GM21423 (cell line): ENCODE results near the gene F7.
"Not testable (repeated sequence)": the region's sequence is repeated elsewhere in the genome, so short reads cannot be mapped to it uniquely, and the experiment has no call there.

ENCODE experiments used
- ATAC-seq: cut with Tn5 transposase; IDR thresholded peaks from one replicate; pipeline ENCODE4 v1.9.1; 2021; ENCODE audit warnings: mild to moderate bottlenecking, moderate library complexity; ENCODE audit not compliant: unreplicated experiment

Gene F7

GRCh38 chr13:113105032-113105920, at the start of gene F7:
Gene F7 (plus strand): TSS chr13:113105791. CDS start chr13:113105842, 51 bp downstream.
- ATAC-seq = no peak

DNA sequence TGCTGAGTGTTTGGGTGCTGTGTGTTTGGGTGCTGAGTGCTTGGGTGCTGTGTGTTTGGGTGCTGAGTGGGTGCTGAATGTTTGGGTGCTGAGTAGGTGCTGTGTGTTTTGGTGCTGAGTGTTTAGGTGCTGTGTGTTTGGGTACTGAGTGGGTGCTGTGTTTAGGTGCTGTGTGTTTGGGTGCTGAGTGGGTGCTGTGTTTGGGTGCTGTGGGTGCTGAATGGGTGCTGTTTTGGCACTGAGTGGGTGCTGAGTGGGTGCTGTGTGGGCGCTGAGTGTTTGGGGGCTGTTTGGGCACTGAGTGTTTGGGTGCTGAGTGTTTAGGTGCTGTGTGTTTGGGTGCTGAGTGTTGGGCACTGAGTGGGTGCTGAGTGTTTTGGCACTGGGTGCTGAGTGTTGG, 48.5 kb upstream of the F7 start:
- no peak for ATAC-seq

GRCh38 chr13:113057559-113057958, 48.0 kb upstream of the F7 start:
- not testable (repeated sequence) for ATAC-seq

DNA sequence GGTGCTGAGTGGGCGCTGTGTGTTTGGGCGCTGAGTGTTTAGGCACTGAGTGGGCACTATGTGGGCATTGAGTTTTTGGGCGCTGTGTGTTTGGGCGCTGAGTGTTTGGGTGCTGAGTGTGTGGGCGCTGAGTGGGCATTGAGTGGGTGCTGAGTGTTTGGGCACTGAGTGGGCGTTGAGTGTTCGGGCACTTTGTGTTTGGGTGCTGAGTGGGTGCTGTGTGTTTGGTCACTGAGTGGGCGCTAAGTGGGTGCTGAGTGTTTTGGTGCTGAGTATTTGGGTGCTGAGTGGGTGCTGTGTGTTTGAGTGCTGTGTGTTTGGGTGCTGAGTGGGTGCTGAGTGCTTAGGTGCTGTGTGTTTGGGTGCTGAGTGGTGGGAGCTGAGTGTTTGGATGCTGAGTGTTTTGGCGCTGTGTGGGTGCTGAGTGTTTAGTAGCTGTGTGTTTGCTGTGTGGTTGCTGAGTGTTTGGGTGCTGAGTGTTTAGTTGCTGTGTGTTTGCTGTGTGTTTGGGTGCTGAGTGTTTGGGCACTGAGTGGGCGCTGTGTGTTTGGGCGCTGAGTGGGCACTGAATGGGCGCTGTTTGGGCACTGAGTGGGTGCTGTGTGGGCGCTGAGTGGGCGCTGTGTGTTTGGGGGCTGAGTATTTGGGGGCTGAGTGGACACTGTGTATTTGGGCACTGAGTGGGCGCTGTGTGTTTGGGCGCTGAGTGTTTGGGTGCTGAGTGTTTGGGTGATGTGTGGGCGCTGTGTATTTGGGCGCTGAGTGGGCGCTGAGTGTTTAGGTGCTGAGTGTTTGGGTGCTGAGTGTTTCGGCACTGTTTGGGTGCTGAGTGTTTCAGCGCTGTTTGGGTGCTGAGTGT, 47.2 kb upstream of the F7 start:
- no peak for ATAC-seq

GRCh38 chr13:113058988-113059850, 46.4 kb upstream of the F7 start:
- no peak for ATAC-seq

- ATAC-seq = no peak
Measured at GRCh38 chr13:113059891-113060290, 45.7 kb upstream of the F7 start.

DNA sequence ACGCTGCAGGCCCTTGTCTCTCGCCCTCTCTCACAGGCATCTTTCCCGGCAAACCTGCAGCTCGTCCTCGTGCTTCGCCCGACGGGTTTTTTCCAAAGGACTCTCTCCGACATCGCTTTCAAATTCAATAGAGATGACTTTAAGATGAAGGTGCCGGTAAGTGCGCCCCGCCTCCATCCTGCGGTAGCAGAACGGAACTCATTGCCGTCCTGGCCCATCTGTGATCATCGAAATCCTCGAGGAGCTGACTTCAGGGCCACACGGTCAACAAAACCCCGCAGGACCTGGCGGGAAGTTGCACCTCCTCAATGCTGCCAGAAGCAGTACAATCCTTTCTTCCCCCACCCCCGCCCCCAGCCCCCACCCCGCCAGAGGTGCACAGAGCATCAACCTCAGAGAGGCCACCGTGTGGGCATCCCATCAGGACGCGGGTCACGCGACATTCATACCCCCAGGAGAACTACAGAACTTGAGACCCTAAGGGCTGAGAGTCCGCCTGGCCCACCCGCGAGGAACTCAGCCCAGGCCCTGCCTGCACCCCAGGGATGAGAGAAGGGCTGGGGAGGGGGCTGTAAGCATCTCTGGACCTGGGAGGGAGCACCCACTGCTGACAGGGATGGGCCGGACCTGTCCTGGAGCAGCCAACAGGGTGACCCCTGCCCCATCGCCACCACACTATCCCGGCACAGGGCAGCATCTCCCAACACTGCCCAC, 44.9 kb upstream of the F7 start:
- ATAC-seq = no peak

- ATAC-seq = no peak
Measured at GRCh38 chr13:113061271-113061625, 44.3 kb upstream of the F7 start.

DNA sequence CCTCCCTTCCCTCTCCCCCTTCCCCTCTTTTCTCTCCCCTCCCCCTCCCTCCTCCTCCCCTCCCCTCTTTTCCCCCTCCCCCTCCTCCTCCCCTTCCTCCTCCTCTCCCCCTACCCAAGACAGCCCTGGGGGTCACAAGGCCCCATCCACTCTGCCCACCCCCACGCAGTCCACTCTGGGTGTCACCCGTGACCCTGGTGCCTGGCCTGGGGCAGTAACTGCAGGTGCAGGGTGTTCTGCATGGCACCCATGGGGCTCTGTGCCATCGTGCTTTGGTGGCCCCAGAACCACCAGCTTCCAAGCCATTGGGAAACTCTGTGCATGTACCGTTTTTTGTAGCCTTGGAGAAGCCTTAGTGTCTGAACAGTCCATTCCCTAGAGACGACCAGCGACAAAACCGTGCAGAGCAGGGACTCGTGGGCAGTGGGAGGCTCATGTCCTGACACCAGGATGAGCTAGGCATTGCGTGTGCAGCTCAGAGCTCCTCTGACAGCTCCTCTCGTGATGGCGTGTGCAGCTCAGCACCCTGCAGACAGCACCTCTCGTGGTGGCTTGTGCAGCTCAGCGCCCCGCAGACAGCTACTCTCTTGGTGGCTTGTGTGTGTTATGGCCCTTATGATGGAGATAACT, 43.7 kb upstream of the F7 start:
- no peak for ATAC-seq

DNA sequence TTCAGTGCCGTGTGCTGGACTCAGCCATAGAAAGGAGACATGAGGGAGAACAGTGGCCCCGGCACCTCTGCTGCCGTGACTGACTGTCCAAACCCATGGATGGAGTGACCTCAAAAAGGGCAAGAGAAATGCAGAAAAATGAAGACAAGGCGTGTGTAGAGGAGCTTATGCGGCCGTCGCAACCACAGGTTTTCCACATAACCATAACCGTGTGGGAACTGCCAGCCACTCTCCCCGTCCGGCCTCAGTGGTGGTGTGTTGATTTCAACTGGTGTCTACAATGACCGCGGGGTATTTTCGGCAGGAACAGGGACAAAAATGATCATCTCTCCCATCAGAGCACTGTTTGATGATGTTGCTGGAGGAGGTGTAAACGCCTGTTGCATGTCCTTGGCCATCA, 42.9 kb upstream of the F7 start:
- ATAC-seq = no peak

- no peak for ATAC-seq
Measured at GRCh38 chr13:113063091-113063491, 42.5 kb upstream of the F7 start.

DNA sequence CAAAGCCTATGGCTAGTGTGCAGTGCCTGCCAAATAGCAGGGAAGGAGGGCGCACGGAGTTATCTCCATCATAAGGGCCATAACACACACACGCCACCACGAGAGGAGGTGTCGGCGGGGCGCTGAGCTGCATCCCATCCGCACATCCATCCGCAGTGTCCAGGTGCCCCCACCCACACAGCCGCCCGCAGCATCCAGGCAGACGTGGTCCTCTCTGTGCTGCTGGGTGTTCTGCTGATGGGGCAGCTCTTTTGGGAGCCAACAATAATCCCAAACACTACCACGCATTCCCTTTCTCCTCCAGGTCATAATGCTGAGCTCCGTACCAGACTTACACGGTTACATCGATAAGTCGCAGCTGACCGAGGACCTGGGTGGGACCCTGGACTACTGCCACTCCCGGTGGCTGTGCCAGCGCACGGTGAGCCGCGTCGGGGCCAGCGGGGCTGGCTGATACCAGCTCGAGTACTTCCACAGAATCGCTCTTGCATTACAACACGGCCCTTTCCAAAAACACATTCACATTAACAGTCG, 41.5 kb upstream of the F7 start:
- ATAC-seq = no peak

DNA sequence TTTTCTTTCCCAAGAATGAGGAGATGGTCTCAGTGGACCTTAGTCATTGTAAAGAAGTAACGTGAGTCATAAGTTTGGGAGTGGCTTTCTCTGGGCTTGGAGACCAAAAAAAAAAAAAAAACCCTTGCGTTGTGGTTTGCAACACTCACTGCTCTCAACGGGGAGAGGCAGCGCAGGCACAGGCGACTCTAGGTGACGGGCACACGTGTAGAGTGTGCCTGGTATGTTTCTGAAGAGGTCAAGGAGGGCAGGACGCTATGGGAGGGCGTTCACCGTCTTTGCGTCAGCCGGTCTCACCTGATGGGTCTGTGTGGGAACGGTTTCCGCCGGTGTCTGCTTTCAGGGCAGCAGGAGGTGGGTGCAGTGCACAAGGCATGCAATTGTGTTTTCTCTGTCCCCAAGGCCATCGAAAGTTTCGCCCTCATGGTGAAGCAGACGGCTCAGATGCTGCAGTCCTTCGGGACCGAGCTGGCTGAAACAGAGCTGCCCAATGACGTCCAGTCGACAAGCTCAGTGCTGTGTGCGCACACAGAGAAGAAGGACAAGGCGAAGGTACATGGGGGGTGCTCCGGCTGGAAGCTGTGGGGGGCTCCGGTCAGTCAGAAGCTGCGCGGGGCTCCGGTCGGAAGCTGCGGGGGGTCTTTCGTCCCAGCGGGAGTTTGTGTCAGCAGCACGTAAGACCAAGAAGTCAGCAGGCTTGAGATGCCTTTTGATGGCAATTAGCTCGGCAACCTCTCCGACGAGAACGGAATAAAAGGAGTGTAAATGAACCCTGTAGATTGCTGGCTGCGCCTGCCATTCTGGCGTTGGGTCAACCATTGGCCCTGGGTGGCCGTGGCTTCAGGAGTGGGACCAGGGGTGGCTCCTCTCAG, 40.8 kb upstream of the F7 start:
- ATAC-seq = no peak

DNA sequence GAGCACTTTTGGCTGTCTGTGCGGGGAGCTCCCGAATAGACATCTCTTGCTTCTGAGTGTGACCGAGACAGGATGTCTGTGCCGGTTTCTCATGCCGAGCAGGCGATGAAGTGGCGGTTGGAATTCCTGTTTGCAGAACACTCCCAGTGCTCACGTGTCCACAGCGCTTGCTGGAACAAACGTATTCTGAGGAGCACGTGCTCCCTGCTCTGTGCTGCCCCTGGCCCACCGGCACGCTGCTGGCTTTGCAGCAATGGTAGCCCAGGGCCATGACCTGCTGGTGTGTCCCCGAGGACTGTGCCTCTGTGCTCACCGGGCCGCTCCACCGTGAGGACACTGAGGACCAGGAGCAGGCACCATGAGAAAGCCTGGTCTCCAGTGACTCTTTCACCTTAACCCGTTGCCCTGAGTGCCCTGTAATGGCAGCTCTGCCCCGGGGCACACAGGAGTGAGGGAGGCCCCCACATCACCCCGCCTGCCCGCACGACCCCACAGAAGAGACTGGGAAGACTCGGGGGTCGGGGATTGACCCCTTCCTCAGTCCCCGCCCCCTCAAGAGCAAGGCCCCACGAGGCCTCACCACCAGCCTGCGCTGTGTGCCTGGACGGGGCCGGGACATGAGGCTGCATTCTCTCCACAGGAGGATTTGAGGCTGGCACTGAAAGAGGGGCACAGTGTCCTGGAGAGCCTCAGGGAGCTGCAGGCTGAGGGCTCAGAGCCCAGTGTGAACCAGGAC, 40.0 kb upstream of the F7 start:
- ATAC-seq = no peak

DNA sequence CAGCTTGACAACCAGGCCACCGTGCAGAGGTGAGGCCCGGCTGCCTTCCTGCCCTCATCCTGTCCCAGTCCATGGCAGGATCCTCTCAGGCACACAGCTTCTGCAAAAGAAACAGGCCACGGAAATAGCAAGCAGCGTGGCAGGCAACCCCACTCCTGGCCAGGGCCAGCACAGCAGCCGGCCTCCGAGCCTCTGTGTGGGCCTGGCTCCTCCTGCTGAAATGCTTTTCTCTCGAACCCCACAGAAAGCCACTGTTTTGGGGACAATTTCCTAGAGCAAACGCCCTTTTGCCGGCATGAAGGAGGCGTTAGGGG, 39.5 kb upstream of the F7 start:
- ATAC-seq = no peak

GRCh38 chr13:113066746-113067145, 38.8 kb upstream of the F7 start:
- no peak for ATAC-seq

DNA sequence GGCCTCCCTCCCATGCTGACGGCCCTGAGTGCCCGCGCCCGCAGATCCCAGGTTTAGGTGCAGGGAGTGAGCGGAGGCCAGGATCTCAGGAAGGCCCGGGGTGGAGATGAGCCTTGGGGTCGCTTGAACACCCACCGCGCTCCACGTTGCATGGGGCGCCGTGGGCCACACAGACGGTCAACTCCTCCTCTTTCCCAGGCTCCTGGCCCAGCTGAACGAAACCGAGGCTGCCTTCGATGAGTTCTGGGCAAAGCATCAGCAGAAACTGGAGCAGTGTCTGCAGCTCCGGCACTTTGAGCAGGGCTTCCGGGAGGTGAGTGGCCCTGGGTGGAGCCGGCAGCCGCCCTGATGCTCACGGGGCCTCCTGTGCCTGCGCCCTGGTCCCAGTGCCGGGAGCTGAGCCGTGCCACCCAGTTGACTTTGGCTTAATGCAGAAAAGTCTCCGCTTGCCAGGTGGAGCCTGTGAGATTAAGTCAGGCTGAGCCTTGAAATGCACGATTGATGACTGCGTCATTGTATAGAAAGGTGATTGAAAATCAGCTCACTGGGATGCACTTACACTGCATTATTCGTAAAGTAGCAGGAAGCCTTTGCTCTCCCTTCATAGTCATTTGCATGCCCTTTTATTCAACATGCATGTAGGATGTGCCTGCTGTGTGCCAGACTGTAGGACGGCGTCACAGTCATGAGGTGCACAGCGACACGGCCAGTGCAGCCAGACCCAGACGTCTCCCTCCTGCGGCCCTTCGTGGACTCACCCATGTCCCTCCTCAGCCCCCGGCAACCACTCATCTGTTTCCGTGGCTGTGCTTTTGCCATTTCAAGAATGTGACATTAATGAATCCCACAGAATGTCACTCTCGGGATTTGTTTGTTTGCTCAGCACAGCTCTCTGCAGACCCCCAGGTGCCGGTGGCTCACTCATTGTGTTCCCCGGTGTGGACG, 35.5 kb upstream of the F7 start:
- no peak for ATAC-seq
